ENCODE measurements around the gene PCDHGC4. TPM values are rescaled to one million over a fixed set of nuclear protein-coding genes. Genes with fewer than 3 reads are reported as not detected.

The PCDHGC4 gene
- total RNA-seq (2021; ENCODE audit: unreplicated experiment) (0.57 TPM), Bru-seq, nascent RNA (percentile 61 among the genes with signal in this experiment), BruChase-seq, experiment 1, labeled RNA remaining after a 2-hour chase (percentile 50 among the genes with signal in this experiment), BruChase-seq, experiment 2, labeled RNA remaining after a 6-hour chase (percentile 48 among the genes with signal in this experiment)
- 0.16 TPM for polyA plus RNA-seq (2012; ENCODE audit: insufficient read length)
- long read RNA-seq: 0 reads

DNA sequence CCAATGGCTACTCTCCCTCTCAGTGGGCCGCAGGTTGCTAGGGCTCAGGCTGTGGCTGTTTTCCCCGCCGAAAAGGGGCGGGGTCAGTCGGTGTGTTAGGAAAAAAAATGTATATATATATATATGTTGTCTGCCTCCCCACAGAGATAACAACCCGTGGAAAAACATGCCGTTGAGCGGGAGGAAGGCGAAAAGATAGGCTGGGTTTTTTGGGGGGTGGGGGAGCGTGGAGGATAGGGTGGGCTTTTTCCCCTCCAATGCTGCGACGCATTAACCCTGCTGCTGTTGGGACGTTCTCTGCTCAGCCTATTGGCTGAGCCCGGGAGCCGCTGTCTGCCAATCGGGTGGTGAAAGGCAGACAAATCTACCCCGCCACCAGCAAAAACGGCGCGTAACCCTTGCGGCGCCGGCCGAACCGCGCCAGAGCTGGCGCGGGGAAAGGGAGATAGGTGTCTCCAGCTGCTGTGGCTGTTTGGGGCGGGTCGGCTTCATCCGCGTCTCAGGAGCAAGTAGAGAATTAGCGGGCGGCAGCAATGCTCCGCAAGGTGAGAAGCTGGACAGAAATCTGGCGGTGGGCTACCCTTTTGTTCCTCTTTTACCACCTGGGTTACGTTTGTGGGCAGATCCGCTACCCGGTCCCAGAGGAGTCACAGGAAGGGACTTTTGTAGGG lies at the start of gene PCDHGC4:
PCDHGC4 (plus strand) TSS at position 390 of the 671 bp plus-strand sequence; CDS start at position 534, 144 bp downstream.
- CTCF ChIA-PET: no interaction called here
- H3K27ac ChIP-seq (ENCODE audit: low read length): no peak within 1 kb of the TSS

DNA sequence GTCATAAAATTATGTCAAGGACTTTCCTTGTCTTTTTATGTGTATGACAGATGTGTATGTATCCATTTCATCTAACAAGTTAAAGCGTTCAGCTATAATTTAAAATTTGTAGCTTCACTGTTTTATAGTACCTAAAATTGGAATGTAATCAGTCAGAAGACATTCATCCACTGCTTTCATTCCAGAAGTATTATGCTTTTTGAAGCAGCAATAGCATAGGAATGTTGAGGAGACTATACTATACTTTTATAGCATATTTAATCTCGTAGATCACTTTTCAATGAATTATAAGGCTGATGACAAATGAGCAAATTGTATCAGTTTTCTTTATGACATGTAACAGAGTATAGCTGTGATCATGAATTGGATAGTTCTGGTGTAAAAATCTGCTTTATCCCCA lies 47.6 kb upstream of the PCDHGC4 start:
- Histone ChIP-seq H3K36me3 (ENCODE audit: control insufficient read depth, insufficient read depth, low read length) (no peaks in the 10 kb centered on the region), H3K9me3 (ENCODE audit: control insufficient read depth, insufficient read depth, low read depth, low read length) (no peaks in the 10 kb centered on the region; the same call in 1 of the 2 replicates), H3K27ac (ENCODE audit: low read length) (no peak overlapping the region), H3K4me3 (ENCODE audit: low read depth in 2 of 2, low read length in 2 of 2) (no peak overlapping the region), H3K4me1 (ENCODE audit: control insufficient read depth, insufficient read depth, low read length) (no peaks in the 10 kb centered on the region), H3K27me3 (ENCODE audit: control insufficient read depth, insufficient read depth, low read length) (no peaks in the 10 kb centered on the region)
- DNase-seq (ENCODE audit: low read depth, low spot score) (no peak), ATAC-seq (no peak)
- ChIA-PET POLR2A (no interaction called here), CTCF (interaction anchor here (0.6 kb wide), 1 partner anchor 101 kb away, joined by 3 read pairs; no protein-coding TSS in a partner anchor)
- TF ChIP-seq SIN3A (IDR thresholded peaks at IDR 0.05; ENCODE audit: borderline replicate concordance, insufficient read depth, low read depth, low read length) (no peak), POLR2AphosphoS5 (IDR thresholded peaks at IDR 0.05; ENCODE audit: low read depth, low read length) (no peak), TCF7L2 (IDR thresholded peaks at IDR 0.05; ENCODE audit: low read depth, low read length) (no peak)
- TF ChIP-seq, protein P1, sequence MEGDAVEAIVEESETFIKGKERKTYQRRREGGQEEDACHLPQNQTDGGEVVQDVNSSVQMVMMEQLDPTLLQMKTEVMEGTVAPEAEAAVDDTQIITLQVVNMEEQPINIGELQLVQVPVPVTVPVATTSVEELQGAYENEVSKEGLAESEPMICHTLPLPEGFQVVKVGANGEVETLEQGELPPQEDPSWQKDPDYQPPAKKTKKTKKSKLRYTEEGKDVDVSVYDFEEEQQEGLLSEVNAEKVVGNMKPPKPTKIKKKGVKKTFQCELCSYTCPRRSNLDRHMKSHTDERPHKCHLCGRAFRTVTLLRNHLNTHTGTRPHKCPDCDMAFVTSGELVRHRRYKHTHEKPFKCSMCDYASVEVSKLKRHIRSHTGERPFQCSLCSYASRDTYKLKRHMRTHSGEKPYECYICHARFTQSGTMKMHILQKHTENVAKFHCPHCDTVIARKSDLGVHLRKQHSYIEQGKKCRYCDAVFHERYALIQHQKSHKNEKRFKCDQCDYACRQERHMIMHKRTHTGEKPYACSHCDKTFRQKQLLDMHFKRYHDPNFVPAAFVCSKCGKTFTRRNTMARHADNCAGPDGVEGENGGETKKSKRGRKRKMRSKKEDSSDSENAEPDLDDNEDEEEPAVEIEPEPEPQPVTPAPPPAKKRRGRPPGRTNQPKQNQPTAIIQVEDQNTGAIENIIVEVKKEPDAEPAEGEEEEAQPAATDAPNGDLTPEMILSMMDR (IDR thresholded peaks at IDR 0.05): no peak
- TF ChIP-seq, protein P2, sequence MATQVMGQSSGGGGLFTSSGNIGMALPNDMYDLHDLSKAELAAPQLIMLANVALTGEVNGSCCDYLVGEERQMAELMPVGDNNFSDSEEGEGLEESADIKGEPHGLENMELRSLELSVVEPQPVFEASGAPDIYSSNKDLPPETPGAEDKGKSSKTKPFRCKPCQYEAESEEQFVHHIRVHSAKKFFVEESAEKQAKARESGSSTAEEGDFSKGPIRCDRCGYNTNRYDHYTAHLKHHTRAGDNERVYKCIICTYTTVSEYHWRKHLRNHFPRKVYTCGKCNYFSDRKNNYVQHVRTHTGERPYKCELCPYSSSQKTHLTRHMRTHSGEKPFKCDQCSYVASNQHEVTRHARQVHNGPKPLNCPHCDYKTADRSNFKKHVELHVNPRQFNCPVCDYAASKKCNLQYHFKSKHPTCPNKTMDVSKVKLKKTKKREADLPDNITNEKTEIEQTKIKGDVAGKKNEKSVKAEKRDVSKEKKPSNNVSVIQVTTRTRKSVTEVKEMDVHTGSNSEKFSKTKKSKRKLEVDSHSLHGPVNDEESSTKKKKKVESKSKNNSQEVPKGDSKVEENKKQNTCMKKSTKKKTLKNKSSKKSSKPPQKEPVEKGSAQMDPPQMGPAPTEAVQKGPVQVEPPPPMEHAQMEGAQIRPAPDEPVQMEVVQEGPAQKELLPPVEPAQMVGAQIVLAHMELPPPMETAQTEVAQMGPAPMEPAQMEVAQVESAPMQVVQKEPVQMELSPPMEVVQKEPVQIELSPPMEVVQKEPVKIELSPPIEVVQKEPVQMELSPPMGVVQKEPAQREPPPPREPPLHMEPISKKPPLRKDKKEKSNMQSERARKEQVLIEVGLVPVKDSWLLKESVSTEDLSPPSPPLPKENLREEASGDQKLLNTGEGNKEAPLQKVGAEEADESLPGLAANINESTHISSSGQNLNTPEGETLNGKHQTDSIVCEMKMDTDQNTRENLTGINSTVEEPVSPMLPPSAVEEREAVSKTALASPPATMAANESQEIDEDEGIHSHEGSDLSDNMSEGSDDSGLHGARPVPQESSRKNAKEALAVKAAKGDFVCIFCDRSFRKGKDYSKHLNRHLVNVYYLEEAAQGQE (IDR thresholded peaks at IDR 0.05; ENCODE audit: insufficient read depth in 1 of 2, low read depth in 2 of 2, low read length in 1 of 2): no peak
- intact Hi-C loops (cut with micrococcal nuclease; ENCODE audit: unreplicated experiment): no loop called here
- in situ Hi-C loops (cut with HindIII; ENCODE audit: low pct_unique_long_range_greater_than_20kb, low sequenced_read_pairs): no loop called here
- BruUV-seq (replicated peaks): no TSS peak

More for the DNA sequence above, at the start of gene PCDHGC4:
- Histone ChIP-seq H3K4me1 (ENCODE audit: control insufficient read depth, insufficient read depth, low read length) (no peaks in the 10 kb centered on the region; the same call in 1 of the 2 replicates), H3K27me3 (ENCODE audit: control insufficient read depth, insufficient read depth, low read length) (no peaks in the 10 kb centered on the region), H3K4me3 (ENCODE audit: low read depth in 2 of 2, low read length in 2 of 2) (no peak within 1 kb of the TSS), H3K36me3 (ENCODE audit: control insufficient read depth, insufficient read depth, low read length) (no peaks in the 10 kb centered on the region), H3K9me3 (ENCODE audit: control insufficient read depth, insufficient read depth, low read depth, low read length) (no peaks in the 10 kb centered on the region)
- TF ChIP-seq, protein P2 (IDR thresholded peaks at IDR 0.05; ENCODE audit: insufficient read depth in 1 of 2, low read depth in 2 of 2, low read length in 1 of 2): no peak
- no peak for TF ChIP-seq TCF7L2 (IDR thresholded peaks at IDR 0.05; ENCODE audit: low read depth, low read length)
- TF ChIP-seq, protein P1 (IDR thresholded peaks at IDR 0.05): no peak
- no peak for TF ChIP-seq SIN3A (IDR thresholded peaks at IDR 0.05; ENCODE audit: borderline replicate concordance, insufficient read depth, low read depth, low read length)
- TF ChIP-seq POLR2AphosphoS5 (IDR thresholded peaks at IDR 0.05; ENCODE audit: low read depth, low read length): no peak
- in situ Hi-C loops (cut with HindIII; ENCODE audit: low pct_unique_long_range_greater_than_20kb, low sequenced_read_pairs) (no loop called here), intact Hi-C loops (cut with micrococcal nuclease; ENCODE audit: unreplicated experiment) (no loop called here)
- POLR2A ChIA-PET: no interaction called here
- ATAC-seq (no peak), DNase-seq (ENCODE audit: low read depth, low spot score) (no peak)
- no TSS peak for BruUV-seq (replicated peaks)
